ENCODE measurements around the gene NOL7. TPM values are rescaled to one million over a fixed set of nuclear protein-coding genes. Genes with fewer than 3 reads are reported as not detected.

The NOL7 gene
- total and polyA plus RNA-seq, 8 donors = 18.1 to 147 (median 62.6) TPM

- no peaks in the 10 kb centered on the region for H3K4me1 ChIP-seq
- no peak for DNase-seq
- TF ChIP-seq POLR2A (IDR thresholded peaks at IDR 0.05) (no peak), EP300 (IDR thresholded peaks at IDR 0.05) (no peak), POLR2AphosphoS5 (IDR thresholded peaks at IDR 0.05) (no peak), CTCF (IDR thresholded peaks at IDR 0.05) (no peak)
- H3K4me3 ChIP-seq = no peak overlapping the region
- 85 to 95% (median 94%) methylated on average over 9 of the region's 9 CpGs for WGBS, 5 donors
- H3K27me3 ChIP-seq = no peaks in the 10 kb centered on the region
- intact Hi-C loops (cut with DNase I; ENCODE audit: low total_unique reads) = no loop called here
- H3K9me3 ChIP-seq = no peaks in the 10 kb centered on the region
- H3K36me3 ChIP-seq = peaks cover 9 to 83% (median 75%) of the 10 kb centered on the region in 4 donors
- no peak overlapping the region for H3K27ac ChIP-seq
Observed at GRCh38 chr6:13589801-13590200, 25.3 kb upstream of the NOL7 start.

GRCh38 chr6:13590574-13591153 lies 24.5 kb upstream of the NOL7 start:
- no peak for DNase-seq
- Histone ChIP-seq H3K4me1 (no peaks in the 10 kb centered on the region), H3K36me3 (peaks cover 9 to 85% (median 77%) of the 10 kb centered on the region in 4 donors), H3K9me3 (no peaks in the 10 kb centered on the region), H3K4me3 (no peak overlapping the region), H3K27ac (no peak overlapping the region), H3K27me3 (no peaks in the 10 kb centered on the region)
- intact Hi-C loops (cut with DNase I; ENCODE audit: low total_unique reads) = no loop called here
- TF ChIP-seq EP300 (IDR thresholded peaks at IDR 0.05) (no peak), POLR2A (IDR thresholded peaks at IDR 0.05) (no peak), POLR2AphosphoS5 (IDR thresholded peaks at IDR 0.05) (no peak), CTCF (IDR thresholded peaks at IDR 0.05) (no peak)
- WGBS, 5 donors = 93 to 100% (median 97%) methylated on average over 1 of the region's 1 CpG

GRCh38 chr6:13591205-13591921 lies 23.8 kb upstream of the NOL7 start:
- intact Hi-C loops (cut with DNase I; ENCODE audit: low total_unique reads) = no loop called here
- Histone ChIP-seq H3K36me3 (peaks cover 9 to 92% (median 84%) of the 10 kb centered on the region in 4 donors), H3K4me3 (no peak overlapping the region), H3K4me1 (no peaks in the 10 kb centered on the region), H3K9me3 (no peaks in the 10 kb centered on the region), H3K27me3 (no peaks in the 10 kb centered on the region), H3K27ac (no peak overlapping the region)
- TF ChIP-seq CTCF (IDR thresholded peaks at IDR 0.05) (no peak), POLR2A (IDR thresholded peaks at IDR 0.05) (no peak), POLR2AphosphoS5 (IDR thresholded peaks at IDR 0.05) (no peak)
- no peak for DNase-seq
- WGBS, 5 donors = 96 to 98% (median 97%) methylated on average over 20 to 21 of the region's 21 CpGs

- Histone ChIP-seq H3K27ac (no peak overlapping the region), H3K9me3 (no peaks in the 10 kb centered on the region), H3K4me3 (no peak overlapping the region), H3K4me1 (no peaks in the 10 kb centered on the region), H3K27me3 (no peaks in the 10 kb centered on the region), H3K36me3 (peaks cover 3 to 92% (median 84%) of the 10 kb centered on the region in 4 donors)
- intact Hi-C loops (cut with DNase I; ENCODE audit: low total_unique reads) = no loop called here
- DNase-seq = no peak
- WGBS, 5 donors = 77 to 88% (median 85%) methylated on average over 6 of the region's 6 CpGs
- TF ChIP-seq EP300 (IDR thresholded peaks at IDR 0.05) (no peak), POLR2A (IDR thresholded peaks at IDR 0.05) (no peak), CTCF (IDR thresholded peaks at IDR 0.05) (no peak), POLR2AphosphoS5 (IDR thresholded peaks at IDR 0.05) (no peak)
Observed at GRCh38 chr6:13593103-13593502, 22.0 kb upstream of the NOL7 start.

Data from stomach (tissue), 9 donors.